ENCODE results near the gene ORM1. TPM values are rescaled to one million over a fixed set of nuclear protein-coding genes. Genes with fewer than 3 reads are reported as not detected.

The ORM1 gene
- total RNA-seq, 1 donor from 2014 or later = not detected

DNA sequence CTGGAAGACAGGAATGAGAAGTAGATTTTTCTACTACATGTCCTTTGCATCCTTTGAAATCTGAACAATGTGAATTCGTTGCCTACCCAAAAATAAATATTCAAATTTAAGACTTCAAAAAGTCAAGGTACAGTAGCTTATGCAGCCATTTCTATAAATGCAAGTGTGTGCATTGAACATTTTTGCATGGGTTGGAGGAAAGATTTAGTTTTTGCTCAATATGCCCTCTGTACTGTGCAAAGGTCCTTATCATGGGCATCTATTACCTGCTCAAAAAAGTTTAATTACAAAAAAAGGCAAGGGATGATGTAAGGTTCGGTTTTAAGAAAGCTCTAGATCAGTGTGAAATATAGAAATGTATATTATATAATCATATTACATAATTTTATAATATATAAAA lies 42.3 kb downstream of the ORM1 start:
- DNase-seq = no peak
- peaks cover 8% of the 10 kb centered on the region for H3K9me3 Mint-ChIP-seq (ENCODE audit: unreplicated experiment)
- no peak for TF ChIP-seq CTCF (IDR thresholded peaks at IDR 0.05; ENCODE audit: partially characterized antibody, unreplicated experiment)
- no peaks in the 10 kb centered on the region for H3K36me3 Mint-ChIP-seq (ENCODE audit: unreplicated experiment)
- no peak overlapping the region for H3K4me3 Mint-ChIP-seq (ENCODE audit: unreplicated experiment)
- peaks cover 9% of the 10 kb centered on the region for H3K4me1 Mint-ChIP-seq (ENCODE audit: low read depth, unreplicated experiment)
- no peak overlapping the region for H3K27ac Mint-ChIP-seq (ENCODE audit: unreplicated experiment)
- H3K27me3 Mint-ChIP-seq (ENCODE audit: unreplicated experiment) = peaks cover 7% of the 10 kb centered on the region

DNA sequence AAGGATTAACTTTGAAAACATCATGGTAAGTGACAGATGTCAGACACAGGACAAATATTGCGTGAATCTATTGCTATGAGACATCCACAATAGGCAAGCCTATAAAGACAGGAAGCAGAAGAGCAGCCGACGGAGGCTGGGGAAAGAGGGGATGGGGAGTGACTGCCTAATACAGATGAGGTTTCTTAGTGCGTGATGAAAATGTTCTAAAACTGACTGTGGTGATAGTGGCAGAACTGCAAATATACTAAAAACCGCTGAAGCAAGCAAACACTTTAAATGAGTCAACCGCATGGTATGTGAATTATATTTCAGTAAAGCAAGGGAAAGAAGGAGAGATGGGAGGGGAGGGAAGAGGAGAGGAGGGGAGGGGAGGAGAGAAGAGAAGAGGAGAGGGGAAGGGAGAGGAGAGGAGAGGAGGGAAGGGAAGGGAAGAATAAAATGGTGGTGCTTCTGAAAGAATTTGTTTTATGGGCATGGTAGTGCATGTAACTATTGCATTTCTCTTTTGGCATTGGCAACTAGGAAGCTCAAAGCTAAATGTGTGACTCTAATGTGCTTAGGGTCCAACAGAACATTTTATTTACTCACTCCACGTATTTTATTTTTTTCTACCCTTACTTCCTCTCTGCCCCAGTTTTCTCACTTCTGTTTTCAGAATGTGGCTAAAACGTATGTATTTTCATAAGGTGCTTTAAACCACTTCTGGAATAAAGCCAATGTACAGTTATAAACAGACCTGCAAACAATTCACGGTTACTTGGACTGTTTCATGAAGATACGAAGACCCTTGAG lies 43.6 kb downstream of the ORM1 start:
- H3K4me1 Mint-ChIP-seq (ENCODE audit: low read depth, unreplicated experiment) = peaks cover 17% of the 10 kb centered on the region
- DNase-seq = no peak
- H3K27ac Mint-ChIP-seq (ENCODE audit: unreplicated experiment) = no peak overlapping the region
- peaks cover 5% of the 10 kb centered on the region for H3K9me3 Mint-ChIP-seq (ENCODE audit: unreplicated experiment)
- no peaks in the 10 kb centered on the region for H3K36me3 Mint-ChIP-seq (ENCODE audit: unreplicated experiment)
- TF ChIP-seq CTCF (IDR thresholded peaks at IDR 0.05; ENCODE audit: partially characterized antibody, unreplicated experiment) = no peak
- peaks cover 3% of the 10 kb centered on the region for H3K27me3 Mint-ChIP-seq (ENCODE audit: unreplicated experiment)
- no peak overlapping the region for H3K4me3 Mint-ChIP-seq (ENCODE audit: unreplicated experiment)

DNA sequence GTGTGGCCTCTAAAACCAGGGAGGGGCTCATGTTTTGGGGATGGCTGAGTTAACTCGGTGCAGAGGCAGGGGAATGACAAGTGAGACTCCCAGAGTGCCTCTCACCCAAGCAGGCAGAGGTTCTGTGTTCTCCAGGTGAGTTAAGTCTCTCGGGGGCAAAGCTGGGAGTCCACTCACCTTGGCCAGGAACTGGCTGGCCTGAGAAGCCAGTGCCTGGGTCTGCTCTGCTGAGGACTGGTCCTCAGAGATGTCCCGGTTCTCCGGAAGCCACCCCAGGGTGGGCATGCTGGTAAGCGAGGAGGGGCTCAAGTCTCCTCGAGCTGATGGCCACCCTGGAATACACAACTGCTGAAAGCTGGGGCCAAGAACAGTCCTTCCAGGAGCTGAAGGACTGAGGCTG lies 44.5 kb downstream of the ORM1 start:
- Mint-ChIP-seq H3K36me3 (ENCODE audit: unreplicated experiment) (no peaks in the 10 kb centered on the region), H3K27me3 (ENCODE audit: unreplicated experiment) (peaks cover 3% of the 10 kb centered on the region), H3K4me1 (ENCODE audit: low read depth, unreplicated experiment) (peaks cover 21% of the 10 kb centered on the region), H3K9me3 (ENCODE audit: unreplicated experiment) (peaks cover 5% of the 10 kb centered on the region), H3K27ac (ENCODE audit: unreplicated experiment) (no peak overlapping the region), H3K4me3 (ENCODE audit: unreplicated experiment) (no peak overlapping the region)
- no peak for TF ChIP-seq CTCF (IDR thresholded peaks at IDR 0.05; ENCODE audit: partially characterized antibody, unreplicated experiment)
- no peak for DNase-seq

DNA sequence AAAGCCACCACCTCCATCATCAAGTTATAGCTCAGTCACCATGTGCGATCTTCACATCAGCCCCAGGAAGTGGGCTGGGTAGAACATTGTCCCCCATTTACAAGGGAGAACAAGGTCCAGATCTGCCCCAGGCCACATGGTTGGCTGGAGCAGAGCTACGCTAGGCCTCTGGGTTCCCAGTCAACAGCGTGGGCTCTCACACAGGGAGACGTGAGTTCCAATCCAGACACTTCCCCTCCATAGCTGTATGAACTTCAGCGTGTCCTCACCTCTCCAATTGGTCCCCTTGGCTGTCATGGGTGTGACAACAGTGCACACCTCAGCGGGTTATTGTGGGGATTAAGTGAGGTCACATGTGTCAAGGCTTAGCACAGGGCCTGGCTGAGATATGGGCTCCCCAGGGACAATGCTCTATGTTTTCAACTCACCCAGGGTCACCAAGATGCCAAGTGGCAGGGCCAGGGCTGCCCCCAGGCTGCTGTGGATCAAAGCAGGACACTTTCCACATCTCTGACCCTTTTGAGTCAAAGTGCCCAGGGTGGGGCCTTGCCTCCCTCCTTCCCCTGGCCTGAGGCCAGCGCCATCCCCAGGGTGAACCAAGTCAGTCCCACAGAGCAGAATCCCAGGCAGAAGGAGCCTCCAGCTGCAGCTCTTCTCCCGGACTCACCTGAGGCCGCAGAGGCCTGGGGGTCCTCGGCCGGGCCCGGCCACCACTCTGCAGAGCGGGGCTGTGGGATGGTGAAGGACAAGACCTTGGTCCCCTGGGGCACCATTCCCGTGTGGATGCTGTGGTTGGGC lies 45.1 kb downstream of the ORM1 start:
- H3K27me3 Mint-ChIP-seq (ENCODE audit: unreplicated experiment) = peaks cover 3% of the 10 kb centered on the region
- TF ChIP-seq CTCF (IDR thresholded peaks at IDR 0.05; ENCODE audit: partially characterized antibody, unreplicated experiment) = no peak
- DNase-seq = no peak
- no peaks in the 10 kb centered on the region for H3K36me3 Mint-ChIP-seq (ENCODE audit: unreplicated experiment)
- H3K9me3 Mint-ChIP-seq (ENCODE audit: unreplicated experiment) = peaks cover 5% of the 10 kb centered on the region
- peaks cover 21% of the 10 kb centered on the region for H3K4me1 Mint-ChIP-seq (ENCODE audit: low read depth, unreplicated experiment)
- H3K4me3 Mint-ChIP-seq (ENCODE audit: unreplicated experiment) = no peak overlapping the region
- H3K27ac Mint-ChIP-seq (ENCODE audit: unreplicated experiment) = no peak overlapping the region
